Activated CD8-positive, alpha-beta T cell treated with anti-CD3 and anti-CD28 coated beads for 36 hours (primary cell): ENCODE measurements around the gene RNF157. TPM values are rescaled to one million over a fixed set of nuclear protein-coding genes. Genes with fewer than 3 reads are reported as not detected.

Experiments
- ATAC-seq: fragments of 200-7000 bp; cut with Tn5 transposase; one replicate; pipeline ENCODE4 v1.10.0; 2021; ENCODE audit warnings: mild to moderate bottlenecking, moderate library complexity
- CTCF ChIA-PET: fragments of 350-600 bp; sonication (Branson Sonifier 250); formaldehyde crosslinking; loops from one replicate; lab custom pipeline; 2021; ENCODE audit warnings: antibody characterized with exemption; lab: Charles Lee
- POLR2A ChIA-PET: fragments of 350-600 bp; sonication (Branson Sonifier 250); formaldehyde crosslinking; loops from one replicate; lab custom pipeline; 2021; ENCODE audit warnings: antibody characterized with exemption; lab: Charles Lee
- DNase-seq: peaks from one replicate; pipeline ENCODE4 v3.0.0-alpha.2; 2020
- H3K27ac Mint-ChIP-seq: one replicate; pipeline ENCODE4 v1.8.0; 2021; ENCODE audit warnings: mild to moderate bottlenecking, mixed read lengths
- H3K27me3 Mint-ChIP-seq: one replicate; pipeline ENCODE4 v1.8.0; 2021; ENCODE audit warnings: mixed read lengths
- H3K36me3 Mint-ChIP-seq: one replicate; pipeline ENCODE4 v1.8.0; 2021; ENCODE audit warnings: low read depth, mixed read lengths
- H3K4me1 Mint-ChIP-seq: one replicate; pipeline ENCODE4 v1.8.0; 2021; ENCODE audit warnings: low read depth, mixed read lengths
- H3K4me3 Mint-ChIP-seq: one replicate; pipeline ENCODE4 v1.8.0; 2021; ENCODE audit warnings: mild to moderate bottlenecking, moderate library complexity, mixed read lengths
- H3K9me3 Mint-ChIP-seq: one replicate; pipeline ENCODE4 v1.8.0; 2021; ENCODE audit warnings: mixed read lengths
- CTCF ChIP-seq: fragments of 200-600 bp; IDR thresholded peaks from one replicate; pipeline ENCODE4 v1.8.0; 2022; ENCODE audit warnings: antibody characterized with exemption, mild to moderate bottlenecking
- intact Hi-C: fragments of 100-400 bp; cut with micrococcal nuclease; formaldehyde crosslinking; loops from one replicate; pipeline ENCODE4 v1.10.0; 2022
- total RNA-seq, 2 experiments: library from RNA; stranded (reverse); gene quantifications; one replicate each; pipeline ENCODE4 v1.2.3, GENCODE V29; 2021

The RNF157 gene
- total RNA-seq, 2 experiments from 2014 or later: 37.2 to 44.5 TPM

- DNase-seq: no peak
- CTCF ChIA-PET: interaction anchor here (0.9 to 2.8 kb wide), 10 partner anchors 10 to 199 kb away, joined by 3 to 12 read pairs (median 4); partner anchors contain the start of gene UBALD2
- H3K27me3 Mint-ChIP-seq: no peaks in the 10 kb centered on the region
- TF ChIP-seq CTCF: no peak
- peaks cover 71% of the 10 kb centered on the region for H3K4me1 Mint-ChIP-seq
- peaks cover 62% of the 10 kb centered on the region for H3K36me3 Mint-ChIP-seq
- intact Hi-C loops: loop anchor here (5.0 kb wide), 1 partner anchor 44 kb away; the partner anchor contains the start of gene RNF157
- no peak for ATAC-seq
- peak overlapping the region; percentile 91 for H3K27ac Mint-ChIP-seq
- H3K4me3 Mint-ChIP-seq: no peak overlapping the region
- no peaks in the 10 kb centered on the region for H3K9me3 Mint-ChIP-seq
- POLR2A ChIA-PET: interaction anchor here (0.8 to 5.9 kb wide), 12 partner anchors 17 to 186 kb away, joined by 3 to 66 read pairs (median 3); partner anchors contain the start of gene SPHK1
Observed at GRCh38 chr17:76198702-76199101, 41.6 kb downstream of the RNF157 start.

- peaks cover 79% of the 10 kb centered on the region for H3K4me1 Mint-ChIP-seq
- TF ChIP-seq CTCF: no peak
- no peaks in the 10 kb centered on the region for H3K9me3 Mint-ChIP-seq
- H3K36me3 Mint-ChIP-seq: peaks cover 62% of the 10 kb centered on the region
- no peaks in the 10 kb centered on the region for H3K27me3 Mint-ChIP-seq
- CTCF ChIA-PET: interaction anchor here (1.8 to 2.8 kb wide), 4 partner anchors 11 to 82 kb away, joined by 4 to 12 read pairs (median 5); no protein-coding TSS in a partner anchor
- peak overlapping the region; percentile 47 for H3K27ac Mint-ChIP-seq
- POLR2A ChIA-PET: interaction anchor here (1.2 to 5.9 kb wide), 2 partner anchors 18 to 71 kb away, joined by 3 to 66 read pairs; no protein-coding TSS in a partner anchor
- no peak overlapping the region for H3K4me3 Mint-ChIP-seq
- intact Hi-C loops: loop anchor here (5.0 kb wide), 1 partner anchor 44 kb away; the partner anchor contains the start of gene RNF157
- no peak for DNase-seq
- ATAC-seq: no peak
Observed at GRCh38 chr17:76197911-76198310, 42.4 kb downstream of the RNF157 start.

GRCh38 chr17:76196675-76197074 is 43.6 kb downstream of the RNF157 start:
- peaks cover 82% of the 10 kb centered on the region for H3K4me1 Mint-ChIP-seq
- no peaks in the 10 kb centered on the region for H3K27me3 Mint-ChIP-seq
- no peaks in the 10 kb centered on the region for H3K9me3 Mint-ChIP-seq
- peaks cover 55% of the 10 kb centered on the region for H3K36me3 Mint-ChIP-seq
- no peak for TF ChIP-seq CTCF
- intact Hi-C loops: loop anchor here (5.0 kb wide), 1 partner anchor 46 kb away; the partner anchor contains the start of gene RNF157
- H3K4me3 Mint-ChIP-seq: no peak overlapping the region
- CTCF ChIA-PET: interaction anchor here (0.6 to 2.2 kb wide), 2 partner anchors 12 to 15 kb away, joined by 3 to 6 read pairs; no protein-coding TSS in a partner anchor
- POLR2A ChIA-PET: interaction anchor here (0.6 to 5.9 kb wide), 6 partner anchors 18 to 72 kb away, joined by 3 to 66 read pairs (median 3); partner anchors contain the start of gene UBALD2
- H3K27ac Mint-ChIP-seq: no peak overlapping the region
- ATAC-seq: no peak
- DNase-seq: no peak

GRCh38 chr17:76195281-76196096 is 44.8 kb downstream of the RNF157 start:
- H3K9me3 Mint-ChIP-seq: no peaks in the 10 kb centered on the region
- H3K27ac Mint-ChIP-seq: peak overlapping the region; percentile 31
- no peaks in the 10 kb centered on the region for H3K27me3 Mint-ChIP-seq
- H3K4me3 Mint-ChIP-seq: no peak overlapping the region
- no peak for TF ChIP-seq CTCF
- DNase-seq (no peak), ATAC-seq (no peak)
- intact Hi-C loops: loop anchor here (5.0 kb wide), 1 partner anchor 47 kb away; the partner anchor contains the start of gene RNF157
- H3K36me3 Mint-ChIP-seq: peaks cover 52% of the 10 kb centered on the region
- H3K4me1 Mint-ChIP-seq: peaks cover 82% of the 10 kb centered on the region
- POLR2A ChIA-PET: interaction anchor here (1.0 to 5.9 kb wide), 8 partner anchors 16 to 79 kb away, joined by 3 to 66 read pairs (median 3); partner anchors contain the start of gene UBALD2
- CTCF ChIA-PET: interaction anchor here (0.6 to 2.2 kb wide), 3 partner anchors 13 to 84 kb away, joined by 3 to 6 read pairs (median 3); no protein-coding TSS in a partner anchor
